HS-27A (cell line): ENCODE measurements around the gene EFHD2.

Experiments used
- DNase-seq: peaks from one replicate; pipeline ENCODE4 v3.0.0-alpha.2; 2012; ENCODE audit warnings: low read depth, missing footprints

Gene EFHD2

DNA sequence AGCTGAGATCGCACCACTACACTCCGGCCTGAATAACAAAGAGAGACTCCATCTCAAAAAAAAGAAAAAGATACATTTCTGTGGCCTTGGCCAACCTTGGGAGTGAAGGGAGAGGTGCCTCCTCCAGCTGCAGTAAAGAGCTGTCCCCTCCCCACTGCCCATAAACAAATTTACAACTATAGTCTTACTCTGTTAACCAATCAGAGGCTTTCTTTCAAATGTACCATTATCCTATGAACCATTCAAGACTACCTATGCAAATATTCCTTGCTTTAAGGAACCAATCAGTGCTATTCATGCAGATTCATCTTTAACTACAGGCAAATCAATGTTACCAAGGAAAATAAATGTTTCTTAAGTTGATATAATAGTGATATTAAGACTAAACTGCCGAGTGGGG is 67.2 kb downstream of the EFHD2 start:
- DNase-seq, result no peak

DNA sequence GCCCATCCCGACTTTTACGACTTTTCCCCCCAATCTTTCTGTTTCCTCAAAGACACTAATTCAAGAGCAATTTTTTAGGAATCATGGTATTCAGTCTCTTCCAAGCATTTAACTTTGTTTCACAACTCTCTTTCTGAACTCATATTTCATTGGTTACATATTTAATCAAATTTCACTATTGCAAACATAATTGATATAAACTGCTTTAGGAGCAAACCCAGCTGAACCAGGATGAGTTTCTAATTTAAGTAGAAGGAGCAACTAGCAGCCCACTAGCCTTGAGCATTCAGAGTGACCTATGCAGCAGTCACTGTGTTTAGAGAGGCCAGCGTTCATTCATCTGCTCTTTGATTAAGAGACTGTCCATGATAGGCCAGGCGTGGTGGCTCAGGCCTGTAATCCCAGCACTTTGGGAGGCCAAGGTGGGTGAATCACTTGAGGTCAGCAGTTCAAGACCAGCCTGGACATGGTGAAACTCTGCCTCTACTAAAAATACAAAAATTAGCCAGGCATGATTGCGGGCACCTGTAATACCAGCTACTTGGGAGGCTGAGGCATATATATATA is 68.0 kb downstream of the EFHD2 start:
- DNase-seq, result no peak
